Stimulated activated CD8-positive, alpha-beta memory T cell treated with anti-CD3 and anti-CD28 coated beads, Interleukin-15, amount 100 ng/mL, for 48 hours (primary cell): ENCODE measurements around the gene VCX2.
"Not testable (repeated sequence)": the region's sequence is repeated elsewhere in the genome, so short reads cannot be mapped to it uniquely, and the experiment has no call there.

ENCODE experiments used
- DNase-seq, 2 donors: peaks; one replicate each; pipeline ENCODE4 v3.0.0-alpha.2; 2020; ENCODE audit warnings: low read depth in 2 of 2

Gene VCX2

DNA sequence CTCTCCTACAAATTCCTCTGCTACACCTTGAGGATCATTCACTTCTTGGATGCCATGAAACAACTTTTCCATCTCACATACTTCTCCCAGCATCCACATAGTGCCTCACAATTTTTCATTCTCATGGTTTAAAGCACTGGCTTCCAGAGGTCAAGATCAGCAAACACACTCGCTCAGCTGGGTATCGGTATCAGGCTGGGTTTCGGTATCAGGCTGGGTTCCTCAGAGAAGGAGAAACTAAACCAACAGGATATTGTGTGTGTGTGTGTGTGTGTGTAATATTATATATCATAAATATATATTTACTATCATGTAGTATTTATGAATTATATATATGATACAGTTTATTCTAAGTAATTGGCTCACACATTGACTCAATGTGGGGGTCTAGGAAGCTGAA, at the start of gene VCX2:
Gene VCX2, minus strand, starts transcription at position 99 of the 400 bp plus-strand sequence. CDS start 624 bp downstream, outside the sequence.
- DNase-seq: not testable (repeated sequence)

DNA sequence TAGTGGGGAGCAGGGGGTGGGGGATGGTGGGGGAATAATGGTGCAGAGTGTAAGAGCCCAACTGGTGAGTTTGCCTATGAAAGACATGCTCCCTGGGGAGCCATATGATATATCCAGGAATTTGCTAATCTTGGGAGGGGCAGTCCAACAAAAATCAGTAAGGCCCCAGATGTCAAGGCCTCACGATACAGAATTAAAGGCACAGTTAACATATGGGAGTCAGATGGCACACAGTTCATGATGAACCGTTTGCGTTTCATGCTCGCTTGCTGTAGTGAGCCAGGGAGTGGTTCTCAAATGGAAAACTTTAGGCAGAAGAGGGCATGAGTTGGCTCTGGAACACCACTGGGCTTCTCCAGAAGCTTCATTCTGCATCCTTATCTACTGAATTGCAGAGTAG, 33.9 kb upstream of the VCX2 start:
- DNase-seq: no peak

DNA sequence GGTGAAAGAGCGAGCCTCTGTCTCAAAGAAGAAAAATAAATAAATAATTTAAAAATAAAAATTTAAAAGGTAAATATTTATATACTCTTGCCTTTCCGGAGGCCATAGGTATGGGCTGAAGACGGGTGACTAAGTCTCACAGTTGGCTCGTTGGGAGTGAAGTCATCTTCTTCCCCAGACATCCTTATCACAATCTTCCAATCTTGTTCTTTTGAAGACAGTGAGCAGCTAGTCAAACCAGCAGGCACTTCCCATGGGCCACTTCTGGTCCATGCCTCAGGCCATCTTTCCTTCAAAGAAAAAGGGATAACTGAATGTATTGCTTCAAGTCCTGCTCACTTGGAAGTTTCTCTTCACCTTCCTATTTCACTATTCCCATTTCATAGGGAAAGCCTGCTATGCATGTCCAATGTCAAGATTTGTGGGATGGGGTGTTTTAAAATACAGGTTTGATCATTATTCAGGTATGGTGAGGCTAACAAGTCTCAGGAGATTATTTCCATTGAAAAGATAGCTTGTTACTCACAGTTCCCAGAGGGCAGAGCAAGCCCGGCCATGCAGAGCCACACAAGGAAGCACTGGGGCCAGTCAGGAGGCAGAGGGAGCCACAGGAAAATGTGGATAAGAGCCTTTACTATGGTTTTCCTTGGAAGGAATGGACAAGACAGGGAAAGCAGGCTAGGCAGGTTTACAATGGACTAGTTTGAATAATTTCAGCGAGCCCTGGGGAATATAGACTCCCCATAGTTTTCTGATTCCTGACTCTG, 33.3 kb upstream of the VCX2 start:
- DNase-seq: no peak

DNA sequence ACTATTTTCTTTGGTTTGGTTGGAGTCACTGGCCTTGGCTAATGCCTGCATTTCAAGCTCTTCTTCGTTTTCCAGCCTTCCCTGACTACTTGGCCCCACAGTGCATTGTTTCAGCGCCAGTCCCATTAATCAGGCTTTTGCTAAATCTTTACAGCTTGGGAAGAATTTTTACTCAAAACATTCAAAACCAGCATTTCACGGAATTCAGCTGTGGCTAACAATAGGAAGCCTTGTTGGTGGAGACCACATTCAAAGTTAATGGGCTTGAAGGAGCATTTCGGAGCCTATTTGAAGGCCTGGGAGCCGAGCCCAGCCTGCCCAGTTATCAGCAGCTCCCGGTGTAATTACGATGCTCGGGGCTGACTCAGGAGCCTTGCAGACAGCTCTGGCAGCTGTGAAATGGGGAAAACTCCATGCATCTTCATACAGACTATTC, 30.8 kb upstream of the VCX2 start:
- no peak for DNase-seq

DNA sequence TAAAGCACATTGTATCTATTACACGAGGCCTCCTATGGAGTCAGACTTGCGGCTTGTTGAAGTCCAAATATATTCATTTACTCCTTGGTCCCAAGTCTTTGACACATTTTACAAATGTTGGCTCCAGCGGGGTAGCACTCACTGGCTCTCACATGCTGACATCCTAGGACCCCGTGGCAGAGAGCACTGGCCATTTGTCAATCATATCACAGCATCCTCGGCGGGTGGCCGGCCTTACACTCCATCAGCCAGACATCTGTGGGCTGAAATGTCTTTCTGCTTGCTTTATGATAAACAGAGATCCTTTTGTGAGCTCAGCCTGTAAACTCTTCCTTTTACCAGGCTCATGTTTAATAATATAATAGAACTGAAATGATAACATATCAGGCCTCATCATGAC, 25.7 kb upstream of the VCX2 start:
- DNase-seq: no peak

DNA sequence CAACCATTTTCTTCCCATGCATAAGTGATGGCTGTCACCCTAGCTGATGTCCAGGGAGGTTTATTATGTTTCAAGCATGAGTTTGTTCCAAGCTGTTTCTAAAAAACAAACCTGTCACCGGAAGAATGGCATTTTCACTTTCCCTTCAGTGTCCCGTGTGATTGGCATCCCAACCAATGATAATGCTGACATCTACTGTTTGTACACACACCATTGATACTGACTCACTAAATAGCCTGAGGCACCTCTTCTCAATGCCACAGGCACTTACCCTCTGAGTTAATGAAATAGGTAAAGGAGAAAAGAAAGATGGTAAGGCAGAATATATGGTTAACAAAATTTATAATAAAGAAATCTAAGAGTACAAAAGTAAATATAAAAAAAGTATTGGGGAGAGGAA, 23.1 kb upstream of the VCX2 start:
- no peak for DNase-seq

DNA sequence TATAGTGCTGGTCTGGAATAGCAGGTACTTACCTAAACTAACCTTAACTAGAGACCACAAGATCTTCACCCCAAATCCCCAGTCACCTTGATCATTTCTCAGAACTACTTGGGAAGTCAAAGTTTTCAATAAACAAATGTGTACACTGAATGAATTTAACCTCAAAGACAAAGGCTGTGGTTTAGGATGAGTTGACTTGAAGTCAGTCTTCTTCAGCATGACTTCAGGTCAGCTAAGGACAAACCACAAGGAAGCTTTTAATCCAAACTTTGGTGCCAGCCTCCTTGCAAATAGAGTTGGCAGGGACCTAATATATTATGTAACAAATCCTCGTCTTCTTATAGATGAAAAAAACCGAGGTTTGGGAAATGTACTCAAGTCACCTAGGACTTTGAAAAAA, 21.2 kb upstream of the VCX2 start:
- no peak for DNase-seq

DNA sequence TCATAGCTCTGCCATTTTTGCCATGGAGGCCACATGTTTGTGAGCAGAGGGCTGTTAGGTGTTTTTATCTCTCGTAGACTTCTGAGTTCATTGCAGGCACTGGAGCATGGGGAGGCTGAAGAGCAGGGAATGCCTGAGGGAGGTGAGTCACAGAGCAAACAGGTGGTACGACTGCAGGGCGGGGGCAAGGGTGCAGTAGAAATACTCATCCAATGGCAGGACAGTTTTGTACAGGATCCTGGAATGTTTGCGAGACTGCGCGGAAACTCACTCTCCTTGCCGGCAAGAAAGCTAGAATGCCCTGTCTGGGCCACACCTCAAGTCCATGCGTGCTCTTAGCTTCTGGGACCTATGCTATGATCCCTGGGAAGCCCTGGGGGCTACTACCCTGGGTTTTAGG, 20.0 kb upstream of the VCX2 start:
- no peak for DNase-seq

DNA sequence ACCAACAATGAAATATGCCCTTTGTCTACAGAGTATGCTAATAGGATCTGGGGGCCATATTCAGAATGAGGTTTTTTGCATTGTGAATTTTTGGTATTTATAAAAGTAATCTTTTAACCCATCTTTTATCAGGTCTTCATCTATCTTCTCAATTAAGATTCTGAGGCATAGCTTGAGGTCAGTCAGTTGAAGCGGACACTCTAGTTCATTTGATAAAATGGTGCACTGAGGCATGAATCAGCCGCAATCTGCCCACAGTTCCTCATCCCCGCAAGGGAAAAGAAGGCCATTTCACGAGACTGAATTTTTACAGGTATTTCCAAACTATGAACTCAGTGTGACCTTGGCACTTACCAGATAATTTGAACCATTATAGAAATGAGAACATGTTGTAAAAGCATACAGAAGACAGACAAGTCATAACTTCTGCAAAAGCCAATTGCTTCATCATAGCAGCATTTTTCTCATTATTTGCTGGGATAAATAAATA, 19.3 kb upstream of the VCX2 start:
- DNase-seq: no peak

DNA sequence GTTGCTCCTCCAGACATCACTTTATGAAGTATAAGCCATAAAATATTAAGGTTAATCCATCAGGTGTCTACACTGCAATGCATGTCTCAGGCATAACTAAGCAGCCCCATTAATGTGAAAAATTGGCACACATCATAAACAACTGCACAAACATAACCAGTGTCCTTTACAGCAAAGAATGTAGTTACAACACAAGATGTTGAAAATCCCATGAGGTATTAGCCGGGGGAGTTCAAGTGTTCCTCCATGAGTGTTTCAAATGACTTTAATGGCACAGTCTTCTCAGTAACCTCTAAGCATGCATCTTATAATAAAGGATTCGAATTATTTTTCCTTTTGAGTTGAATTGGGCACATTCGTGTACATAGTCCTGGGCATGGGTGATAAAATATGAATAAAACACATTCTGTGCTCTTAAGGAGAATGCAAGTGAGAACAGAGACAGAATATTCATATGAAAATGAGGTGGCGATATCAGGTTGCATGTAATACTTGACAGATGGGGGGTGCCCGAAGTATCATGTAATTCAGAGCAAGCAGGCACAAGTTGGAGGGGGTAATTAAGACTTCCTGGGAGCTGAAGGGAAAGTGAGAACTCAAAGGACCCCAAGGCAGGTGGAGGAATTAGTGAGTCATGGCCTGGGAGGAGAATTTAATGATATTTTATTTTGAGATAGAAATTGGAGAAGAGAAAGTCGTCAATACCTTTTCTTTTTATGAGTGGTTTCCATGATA, 18.2 kb upstream of the VCX2 start:
- no peak for DNase-seq

DNA sequence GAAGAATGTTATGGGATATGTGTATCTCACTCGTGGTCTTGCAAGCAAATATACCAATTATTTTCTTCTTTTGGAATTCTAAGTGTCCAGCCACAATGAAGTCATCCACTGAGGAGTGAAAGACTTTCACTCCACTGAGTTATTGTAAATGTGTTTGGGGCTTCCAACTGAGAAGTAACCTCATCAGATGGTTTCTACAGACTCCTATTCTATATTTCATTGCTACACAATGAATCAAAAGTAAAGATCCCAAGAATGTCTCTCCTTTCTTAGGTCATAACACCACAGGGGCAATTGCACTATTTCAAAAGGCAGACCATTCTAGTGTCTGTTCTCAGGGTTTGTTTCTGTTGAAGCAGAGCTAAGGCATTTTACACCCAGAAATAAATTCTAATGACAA, 12.3 kb upstream of the VCX2 start:
- DNase-seq: no peak

DNA sequence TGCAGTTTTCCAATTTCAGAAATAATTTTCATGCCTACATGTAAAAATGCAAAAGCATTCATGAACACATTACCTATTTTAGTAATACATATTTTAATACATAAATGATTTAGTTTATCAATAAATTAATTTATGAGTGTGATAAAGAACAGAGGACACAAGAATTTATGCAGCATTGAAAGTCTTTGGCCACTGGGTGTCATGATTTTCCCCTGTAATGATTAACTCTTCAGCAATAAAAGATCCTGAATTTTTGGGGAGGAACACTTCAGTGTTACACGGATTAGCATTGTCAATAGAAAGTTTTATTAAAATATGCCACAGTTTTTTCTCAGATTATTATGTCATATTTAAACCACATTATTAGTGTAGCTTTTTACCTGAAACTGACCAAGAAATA, 8.6 kb upstream of the VCX2 start:
- no peak for DNase-seq

DNA sequence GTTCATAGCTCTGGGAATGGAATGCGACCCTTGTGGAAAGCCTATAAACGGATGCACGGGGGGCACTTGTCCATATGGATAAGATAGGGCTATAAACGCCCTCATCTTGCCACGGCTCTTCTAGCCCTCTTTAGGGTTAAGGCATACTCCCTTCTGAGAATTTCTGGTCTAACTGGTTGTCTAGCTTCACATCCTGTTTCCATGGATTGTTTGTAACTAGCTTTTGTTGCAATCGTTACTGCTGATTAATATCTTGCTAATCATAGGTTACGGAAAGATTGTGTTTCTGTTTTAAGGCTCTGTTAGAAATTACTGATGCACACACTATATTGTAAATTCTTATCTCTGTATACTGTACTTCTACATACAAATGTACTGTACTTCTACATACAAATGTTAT, 17.1 kb downstream of the VCX2 start:
- DNase-seq: not testable (repeated sequence)

DNA sequence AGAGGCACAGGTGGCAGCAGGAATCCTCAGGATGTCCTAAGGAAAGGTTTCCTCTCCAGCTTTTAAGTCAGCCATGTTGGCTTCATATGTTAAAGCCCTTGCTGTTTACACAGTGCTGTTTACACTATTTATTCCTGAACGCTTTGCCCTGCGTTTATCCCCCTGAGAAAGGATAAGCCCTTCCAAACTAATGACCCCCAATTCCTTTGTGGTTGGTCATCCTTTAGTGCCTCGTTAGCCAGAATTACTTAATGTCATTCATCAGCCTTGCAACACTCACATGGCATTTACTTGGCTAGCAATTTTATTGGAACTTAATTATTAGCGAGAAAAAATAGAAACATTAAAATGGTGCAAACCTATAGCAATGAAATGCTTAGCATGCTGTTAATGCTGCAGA, 23.8 kb downstream of the VCX2 start:
- no peak for DNase-seq

DNA sequence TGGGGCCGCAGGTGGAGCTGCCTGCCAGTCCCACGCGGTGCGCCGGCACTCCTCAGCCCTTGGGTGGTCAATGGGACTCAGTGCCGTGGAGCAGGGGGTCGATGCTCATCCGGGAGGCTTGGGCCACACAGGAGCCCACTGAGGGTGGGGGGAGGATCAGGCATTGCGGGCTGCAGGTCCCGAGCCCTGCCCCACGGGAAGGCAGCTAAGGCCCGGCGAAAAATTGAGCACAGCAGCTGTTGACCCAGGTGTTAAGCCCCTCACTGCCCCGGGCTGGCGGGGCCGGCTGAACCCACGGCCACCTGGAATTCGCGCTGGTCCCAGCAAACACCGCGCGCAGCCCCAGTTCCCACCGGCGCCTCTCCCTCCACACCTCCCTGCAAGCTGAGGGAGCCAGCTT, 26.1 kb downstream of the VCX2 start:
- DNase-seq: no peak

DNA sequence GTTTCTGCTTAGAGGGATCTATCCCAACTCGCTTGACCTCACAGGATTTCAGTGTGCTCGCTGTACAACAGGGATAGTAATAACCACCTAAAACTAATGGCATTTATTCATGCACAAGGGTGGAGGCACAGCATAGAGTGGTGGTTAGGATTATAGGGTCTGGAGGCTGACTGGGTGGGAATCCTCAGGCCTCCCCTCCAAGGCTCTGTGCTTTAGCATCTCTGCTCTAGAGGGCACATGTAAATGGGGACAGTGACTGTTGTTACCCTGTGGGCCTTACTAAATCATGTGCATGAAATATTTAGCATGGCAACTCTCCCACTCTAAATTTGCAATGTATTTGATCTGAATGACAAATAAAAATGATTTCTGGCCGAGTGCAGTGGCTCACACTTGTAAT, 29.2 kb downstream of the VCX2 start:
- DNase-seq: no peak

DNA sequence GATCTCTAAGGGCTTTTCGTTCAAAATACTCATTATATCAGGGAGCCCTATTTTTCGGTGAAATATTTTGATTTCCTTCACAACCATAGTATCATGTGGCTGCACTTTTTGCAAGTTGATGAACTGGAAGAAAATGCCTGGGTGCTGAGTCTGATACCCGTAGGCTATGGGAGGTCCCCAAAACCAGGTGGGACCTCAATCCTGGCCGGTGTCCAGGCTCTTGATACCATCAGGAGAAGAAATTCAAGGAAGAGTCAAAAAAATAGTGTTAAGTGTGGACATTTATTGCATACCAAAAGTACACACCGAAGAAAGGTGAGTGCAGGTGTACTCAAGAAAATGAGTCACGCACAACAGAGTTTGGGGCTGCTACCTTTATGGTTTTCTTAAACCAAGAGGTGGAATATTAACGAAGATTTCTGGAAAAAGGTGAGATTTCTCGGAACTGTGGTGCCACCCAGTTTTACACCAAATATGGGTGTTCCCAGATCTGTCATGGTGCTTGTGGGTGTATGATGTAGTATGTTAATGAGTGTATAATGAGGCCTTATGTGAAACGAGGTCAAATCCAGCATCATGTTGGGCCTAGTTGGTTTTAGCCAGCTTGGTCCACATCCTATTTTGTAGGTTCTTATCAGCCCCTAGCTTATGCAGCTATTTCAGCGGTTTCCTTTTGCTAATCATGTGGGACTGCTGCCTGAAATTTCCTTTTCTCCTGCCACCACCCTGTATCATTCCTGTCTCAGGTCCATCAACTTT, 29.9 kb downstream of the VCX2 start:
- no peak for DNase-seq

DNA sequence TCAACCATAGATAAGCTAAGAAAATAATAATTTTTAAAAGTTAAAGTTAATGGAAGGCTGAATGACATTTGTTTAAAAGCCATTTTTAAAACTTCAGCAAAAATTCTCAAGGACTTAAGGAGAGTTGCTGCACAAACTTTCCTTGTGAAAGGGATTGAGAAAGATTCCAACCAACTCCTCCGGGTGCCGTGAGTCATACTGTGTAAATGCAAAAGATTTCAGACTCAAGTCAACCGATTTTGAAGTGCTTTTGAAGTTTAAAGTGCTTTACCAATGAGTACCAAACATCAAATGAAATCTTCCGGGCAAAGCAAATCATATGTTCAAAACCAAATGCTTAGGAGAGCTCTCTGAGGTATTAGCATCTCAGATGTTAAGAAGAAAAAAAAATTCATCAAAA, 31.4 kb downstream of the VCX2 start:
- no peak for DNase-seq

DNA sequence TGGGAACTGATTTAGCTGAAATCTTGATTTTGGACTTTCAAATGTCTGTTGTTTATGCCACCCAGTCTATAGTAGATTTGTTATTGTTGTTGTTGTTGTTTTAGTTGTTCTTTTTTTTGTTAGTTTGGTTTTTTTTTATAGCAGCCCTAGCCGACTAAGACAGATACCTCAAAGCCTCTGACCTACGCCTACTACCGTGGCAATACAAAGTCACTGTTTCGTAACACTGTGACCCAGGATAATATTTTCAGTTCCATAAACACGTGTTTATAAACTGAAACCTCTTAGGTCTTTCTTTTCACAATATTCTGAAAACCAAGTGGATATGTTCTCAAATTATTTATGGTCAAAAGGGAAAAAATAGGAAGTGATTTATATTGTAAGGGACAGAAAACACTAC, 32.8 kb downstream of the VCX2 start:
- DNase-seq: no peak

DNA sequence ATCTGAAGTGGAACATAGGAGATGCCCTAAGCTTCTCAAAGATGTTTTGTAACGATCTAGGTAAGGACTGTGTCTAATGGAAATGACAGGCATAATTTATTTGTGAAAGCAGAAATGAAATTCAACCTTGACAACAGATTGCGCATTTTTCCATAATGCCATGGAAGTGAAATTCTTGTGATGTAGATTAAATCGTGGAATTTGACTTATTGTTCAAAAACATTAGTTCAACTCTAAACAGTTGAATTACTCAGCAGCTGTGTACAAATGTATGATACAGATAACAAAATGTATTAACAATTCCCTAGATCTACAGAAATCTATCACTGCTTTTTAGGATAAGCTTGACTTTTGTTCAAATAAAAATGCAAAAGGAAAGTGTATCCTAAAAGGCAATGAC, 44.4 kb downstream of the VCX2 start:
- no peak for DNase-seq

DNA sequence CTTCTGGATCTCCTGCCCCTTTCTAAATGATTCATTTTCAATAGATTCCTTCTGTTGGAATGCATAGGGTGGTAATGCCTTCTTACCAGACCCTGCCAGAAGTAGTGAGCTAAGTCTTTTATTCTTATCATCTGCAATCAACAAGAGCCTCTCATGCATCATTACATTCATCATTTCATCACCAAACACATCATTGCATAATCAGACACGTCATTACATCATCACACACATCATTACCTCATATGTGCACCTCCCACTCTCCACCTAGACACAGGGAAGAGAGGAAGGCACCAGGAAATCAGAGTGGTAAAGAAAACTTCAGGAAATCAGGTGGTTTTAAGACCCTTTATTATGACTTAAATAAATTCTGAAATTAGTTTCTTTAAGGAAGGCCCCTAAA, 45.0 kb downstream of the VCX2 start:
- DNase-seq: no peak

DNA sequence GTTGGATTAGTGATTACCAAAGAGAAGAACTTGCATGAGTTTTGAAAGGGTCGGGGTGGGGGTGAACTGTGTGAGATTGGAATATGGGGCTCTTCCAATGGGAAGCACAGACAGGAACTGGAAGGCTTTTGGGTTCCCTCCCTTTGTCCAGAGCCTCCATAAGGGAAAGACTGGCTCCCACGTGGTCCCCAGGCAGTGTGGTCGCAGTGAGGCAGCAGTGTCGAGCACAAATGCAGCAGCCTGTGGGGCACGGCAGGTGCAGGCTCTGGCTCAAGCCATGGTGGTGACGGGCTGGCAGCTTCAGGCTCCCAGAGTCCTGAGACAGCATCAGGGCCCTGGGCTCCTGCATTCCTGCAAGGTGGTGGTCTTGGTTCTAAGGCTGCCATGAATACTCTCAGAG, 45.5 kb downstream of the VCX2 start:
- no peak for DNase-seq

DNA sequence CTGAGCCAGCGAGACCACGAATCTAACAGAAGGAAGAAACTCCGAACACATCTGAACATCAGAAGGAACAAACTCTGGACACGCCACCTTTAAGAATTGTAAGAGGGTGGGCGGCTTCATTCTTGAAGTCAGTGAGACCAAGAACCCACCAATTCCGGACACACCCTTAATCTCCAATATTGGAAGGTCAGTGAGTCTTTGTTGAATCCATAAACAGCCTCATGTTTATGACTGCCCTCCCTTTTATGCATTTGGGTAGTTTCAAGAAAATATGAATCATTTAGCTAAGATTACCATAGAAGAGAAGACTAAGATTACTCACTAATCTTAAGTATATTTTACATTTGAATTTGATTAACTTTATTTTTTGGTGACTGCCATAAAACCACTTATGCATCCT, 48.5 kb downstream of the VCX2 start:
- DNase-seq: no peak
